ENCODE measurements around the gene RANBP10.

The RANBP10 gene

DNA sequence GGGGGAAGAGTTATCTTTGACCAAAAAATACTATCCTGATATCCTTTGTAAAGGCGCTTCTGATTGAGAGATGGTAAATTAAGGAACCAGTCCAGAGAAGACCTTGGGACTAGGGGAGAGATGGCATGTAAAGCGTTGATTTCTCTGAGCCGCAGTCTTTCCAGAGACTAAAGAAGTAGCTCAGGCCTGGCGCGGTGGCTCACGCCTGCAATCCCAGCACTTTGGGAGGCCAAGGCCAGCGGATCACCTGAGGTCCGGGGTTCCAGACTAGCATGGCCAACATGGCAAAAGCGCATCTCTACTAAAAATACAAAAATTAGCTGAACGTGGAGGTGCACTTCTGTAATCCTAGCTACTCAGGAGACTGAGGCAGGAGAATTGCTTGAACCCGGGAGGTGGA, 41.8 kb upstream of the RANBP10 start:
- peaks cover 57% of the 10 kb centered on the region for H4K20me1 ChIP-seq (ENCODE audit: insufficient read depth, low read length)
- H3K27ac ChIP-seq (ENCODE audit: low read length), result peak overlapping the region; percentile 86
- peaks cover 92% of the 10 kb centered on the region for H3K79me2 ChIP-seq (ENCODE audit: insufficient read depth, low read length)
- no peaks in the 10 kb centered on the region for H3K27me3 ChIP-seq (ENCODE audit: insufficient read depth, low read length, poor library complexity)
- peaks cover 46% of the 10 kb centered on the region for H3K36me3 ChIP-seq (ENCODE audit: insufficient read depth, low read length)
- no peak overlapping the region for H2AFZ ChIP-seq (ENCODE audit: low read depth, low read length)
- DNase-seq, result no peak
- H3K4me1 ChIP-seq (ENCODE audit: insufficient read depth, low read length), result peaks cover 51% of the 10 kb centered on the region
- H3K9me3 ChIP-seq (ENCODE audit: insufficient read depth, low read length, severe bottlenecking), result no peaks in the 10 kb centered on the region
- no peak for ATAC-seq (ENCODE audit: insufficient read depth, low read depth)
- H3K4me3 ChIP-seq (ENCODE audit: low read depth in 1 of 2, low read length in 2 of 2), result peak overlapping the region; percentile 98 to 99
- H3K4me2 ChIP-seq (ENCODE audit: insufficient read depth, low read length), result peak overlapping the region; percentile 79
- TF ChIP-seq EZH2 (IDR thresholded peaks at IDR 0.05; ENCODE audit: borderline replicate concordance, low read depth, low read length, severe bottlenecking), result no peak
- TF ChIP-seq, protein P1, sequence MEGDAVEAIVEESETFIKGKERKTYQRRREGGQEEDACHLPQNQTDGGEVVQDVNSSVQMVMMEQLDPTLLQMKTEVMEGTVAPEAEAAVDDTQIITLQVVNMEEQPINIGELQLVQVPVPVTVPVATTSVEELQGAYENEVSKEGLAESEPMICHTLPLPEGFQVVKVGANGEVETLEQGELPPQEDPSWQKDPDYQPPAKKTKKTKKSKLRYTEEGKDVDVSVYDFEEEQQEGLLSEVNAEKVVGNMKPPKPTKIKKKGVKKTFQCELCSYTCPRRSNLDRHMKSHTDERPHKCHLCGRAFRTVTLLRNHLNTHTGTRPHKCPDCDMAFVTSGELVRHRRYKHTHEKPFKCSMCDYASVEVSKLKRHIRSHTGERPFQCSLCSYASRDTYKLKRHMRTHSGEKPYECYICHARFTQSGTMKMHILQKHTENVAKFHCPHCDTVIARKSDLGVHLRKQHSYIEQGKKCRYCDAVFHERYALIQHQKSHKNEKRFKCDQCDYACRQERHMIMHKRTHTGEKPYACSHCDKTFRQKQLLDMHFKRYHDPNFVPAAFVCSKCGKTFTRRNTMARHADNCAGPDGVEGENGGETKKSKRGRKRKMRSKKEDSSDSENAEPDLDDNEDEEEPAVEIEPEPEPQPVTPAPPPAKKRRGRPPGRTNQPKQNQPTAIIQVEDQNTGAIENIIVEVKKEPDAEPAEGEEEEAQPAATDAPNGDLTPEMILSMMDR (IDR thresholded peaks at IDR 0.05; ENCODE audit: borderline replicate concordance, extremely low read depth, low read length, poor library complexity, severe bottlenecking), result no peak
- peak overlapping the region; percentile 95 for H3K9ac ChIP-seq (ENCODE audit: low read depth, low read length)

DNA sequence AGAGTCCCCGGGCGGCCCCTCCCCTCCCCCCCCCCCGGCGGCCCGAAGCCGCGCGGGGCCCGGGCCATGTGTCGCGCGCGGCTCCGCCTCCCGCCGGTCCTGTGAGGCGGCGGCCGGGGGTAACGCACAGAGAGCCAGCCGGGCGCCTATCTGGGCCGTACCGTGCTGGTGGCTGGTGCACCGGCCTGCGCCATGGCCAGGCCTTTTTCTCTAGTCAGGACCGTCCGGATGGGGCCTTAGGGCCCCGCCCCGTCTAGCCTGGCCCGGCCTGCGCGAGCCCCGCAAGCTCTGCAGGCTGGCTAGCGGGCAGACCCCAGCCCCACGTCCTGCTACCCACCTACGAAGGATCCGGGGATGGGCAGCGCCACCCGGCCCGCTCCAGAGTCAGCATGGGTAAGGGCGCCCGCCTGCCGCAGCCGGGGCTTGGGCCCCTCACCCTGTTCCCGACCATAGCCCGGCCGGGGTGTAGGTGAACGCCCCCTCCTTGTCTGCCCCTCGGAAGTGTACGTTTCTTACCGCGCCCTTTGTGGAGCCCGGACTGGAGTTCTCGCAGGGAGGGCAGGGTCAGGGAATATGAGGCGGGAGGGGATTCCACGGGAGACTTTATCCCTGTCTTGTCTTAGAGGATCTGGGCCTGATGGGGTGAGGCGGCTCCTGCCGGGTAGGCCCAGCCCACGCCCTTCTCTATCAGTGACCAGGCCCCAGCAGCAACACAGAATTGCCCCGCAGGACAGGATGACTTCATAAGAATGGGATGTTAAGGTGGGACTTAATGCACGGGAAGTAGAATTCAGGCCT, 40.9 kb upstream of the RANBP10 start, which contains the start of gene CENPT:
Gene CENPT, minus strand, starts transcription at position 630 of the 798 bp plus-strand sequence. CDS start 13,834 bp downstream, outside the sequence.
- TF ChIP-seq, protein P1 (IDR thresholded peaks at IDR 0.05; ENCODE audit: borderline replicate concordance, extremely low read depth, low read length, poor library complexity, severe bottlenecking), result no peak
- TF ChIP-seq EZH2 (IDR thresholded peaks at IDR 0.05; ENCODE audit: borderline replicate concordance, low read depth, low read length, severe bottlenecking), result no peak
- Histone ChIP-seq H2AFZ (ENCODE audit: low read depth, low read length) (peak within 1 kb of the TSS; percentile 75), H3K9me3 (ENCODE audit: insufficient read depth, low read length, severe bottlenecking) (no peaks in the 10 kb centered on the region), H3K4me2 (ENCODE audit: insufficient read depth, low read length) (peak within 1 kb of the TSS; percentile 79), H3K9ac (ENCODE audit: low read depth, low read length) (peak within 1 kb of the TSS; percentile 95), H3K27me3 (ENCODE audit: insufficient read depth, low read length, poor library complexity) (no peaks in the 10 kb centered on the region), H3K36me3 (ENCODE audit: insufficient read depth, low read length) (peaks cover 45% of the 10 kb centered on the region), H3K4me1 (ENCODE audit: insufficient read depth, low read length) (peaks cover 58% of the 10 kb centered on the region), H3K4me3 (ENCODE audit: low read depth in 1 of 2, low read length in 2 of 2) (peak within 1 kb of the TSS; percentile 98 to 99), H4K20me1 (ENCODE audit: insufficient read depth, low read length) (peaks cover 59% of the 10 kb centered on the region), H3K79me2 (ENCODE audit: insufficient read depth, low read length) (peaks cover 92% of the 10 kb centered on the region), H3K27ac (ENCODE audit: low read length) (peak within 1 kb of the TSS; percentile 86)
- peak; percentile 34 for ATAC-seq (ENCODE audit: insufficient read depth, low read depth)
- no peak for DNase-seq

DNA sequence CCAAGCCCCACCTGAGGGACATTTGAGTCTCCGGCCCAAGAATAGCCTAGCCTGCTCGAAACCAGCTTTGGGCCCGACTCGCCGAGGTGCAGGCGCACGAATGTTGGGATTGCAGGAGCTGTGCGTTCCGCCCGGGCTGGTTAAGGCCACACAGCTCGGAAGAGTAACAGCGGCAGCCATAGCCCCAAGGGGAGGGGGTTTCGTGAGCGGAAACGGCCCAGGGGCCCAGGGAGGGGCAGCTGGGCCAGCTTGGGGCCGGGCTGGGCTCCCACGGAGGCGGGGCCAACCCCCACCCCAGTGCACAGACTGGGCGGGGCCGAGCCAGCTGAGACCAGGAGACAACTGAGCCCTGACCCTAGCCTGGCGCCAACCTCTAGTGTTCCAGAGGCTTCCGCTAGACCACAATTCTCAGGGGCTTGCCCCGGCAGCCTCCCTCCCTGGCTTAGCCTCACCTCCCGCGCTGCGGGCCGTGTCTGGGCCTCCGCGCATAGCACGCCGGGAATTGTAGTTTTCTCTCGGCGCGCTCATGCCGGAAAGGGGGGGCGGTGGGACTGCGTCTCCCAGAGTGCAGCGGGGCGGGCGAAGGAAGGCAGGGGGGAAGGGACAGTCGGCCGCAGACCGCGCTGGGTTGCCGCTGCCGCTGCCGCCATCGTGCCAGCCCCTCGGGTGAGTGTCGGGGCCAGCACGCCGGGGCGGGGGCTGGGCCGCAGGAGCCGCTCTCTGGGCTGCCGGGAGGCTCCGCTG, 40.1 kb upstream of the RANBP10 start, which contains the start of gene NUTF2:
Gene NUTF2, plus strand, starts transcription at position 614 of the 744 bp plus-strand sequence. CDS start 18,198 bp downstream, outside the sequence.
- peak; percentile 69 for ATAC-seq (ENCODE audit: insufficient read depth, low read depth)
- TF ChIP-seq, protein P1 (IDR thresholded peaks at IDR 0.05; ENCODE audit: borderline replicate concordance, extremely low read depth, low read length, poor library complexity, severe bottlenecking), result peak; percentile 1
- TF ChIP-seq EZH2 (IDR thresholded peaks at IDR 0.05; ENCODE audit: borderline replicate concordance, low read depth, low read length, severe bottlenecking), result no peak
- peak; percentile 98 for DNase-seq
- Histone ChIP-seq H3K4me3 (ENCODE audit: low read depth in 1 of 2, low read length in 2 of 2) (peak within 1 kb of the TSS; percentile 98 to 99), H3K79me2 (ENCODE audit: insufficient read depth, low read length) (peaks cover 84% of the 10 kb centered on the region), H4K20me1 (ENCODE audit: insufficient read depth, low read length) (peaks cover 59% of the 10 kb centered on the region), H2AFZ (ENCODE audit: low read depth, low read length) (peak within 1 kb of the TSS; percentile 75), H3K27me3 (ENCODE audit: insufficient read depth, low read length, poor library complexity) (no peaks in the 10 kb centered on the region), H3K27ac (ENCODE audit: low read length) (peak within 1 kb of the TSS; percentile 86), H3K9ac (ENCODE audit: low read depth, low read length) (peak within 1 kb of the TSS; percentile 95), H3K36me3 (ENCODE audit: insufficient read depth, low read length) (peaks cover 38% of the 10 kb centered on the region), H3K9me3 (ENCODE audit: insufficient read depth, low read length, severe bottlenecking) (no peaks in the 10 kb centered on the region), H3K4me1 (ENCODE audit: insufficient read depth, low read length) (peaks cover 61% of the 10 kb centered on the region), H3K4me2 (ENCODE audit: insufficient read depth, low read length) (peak within 1 kb of the TSS; percentile 79)
